ENCODE measurements around the gene ECSIT.

DNA sequence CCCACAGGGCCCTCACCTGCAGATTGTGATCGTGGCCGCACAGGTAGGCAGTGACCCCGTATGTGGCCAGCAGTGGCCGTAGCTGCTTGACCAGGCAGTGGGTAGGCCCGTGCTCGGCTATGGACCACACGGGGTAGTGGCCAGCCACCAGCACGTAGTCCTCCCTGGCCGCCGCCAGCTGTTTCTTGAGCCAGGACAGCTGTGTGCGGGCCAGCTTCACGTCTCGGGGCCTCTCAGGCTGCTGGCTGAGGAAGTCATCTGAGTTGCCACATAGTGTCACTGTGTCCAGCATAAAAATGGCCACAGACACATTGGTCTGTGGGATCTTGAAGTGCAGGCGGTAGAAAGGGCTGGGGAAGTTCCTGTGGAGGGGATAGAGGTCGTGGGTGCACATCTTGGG, 47.3 kb upstream of the ECSIT start:
- TF ChIP-seq POLR2A (IDR thresholded peaks at IDR 0.05) (no peak), CTCF (IDR thresholded peaks at IDR 0.05) (no peak)
